K562 (cell line): ENCODE results near the gene LCA5L. TPM values are rescaled to one million over a fixed set of nuclear protein-coding genes. Genes with fewer than 3 reads are reported as not detected.
A peak's percentile ranks its signal among the peaks of the same experiment; 100 is the strongest.

Source experiments
- BRCA1 ChIP-seq, 2 experiments: fragments of 450-650 bp in 1 of 2; sonication (generic) in 1 of 2; formaldehyde crosslinking in 1 of 2; IDR thresholded peaks; 2 replicates each; pipeline versions ENCODE4 v1.5.0 to v1.6.1; 2017 to 2020; ENCODE audit warnings: mild to moderate bottlenecking in 1 of 2, missing genetic modification reagents in 1 of 2
- HDAC8 ChIP-seq: fragments of 450-650 bp; IDR thresholded peaks from 2 replicates; pipeline ENCODE4 v1.6.1; 2016; ENCODE audit warnings: mild to moderate bottlenecking, missing genetic modification characterization, moderate library complexity, missing compliant biosample characterization
- HSF4 ChIP-seq: fragments of 250-450 bp; sonication (Bioruptor Pico); IDR thresholded peaks from 2 replicates; pipeline ENCODE4 v2.1.2; 2022; ENCODE audit warnings: mild to moderate bottlenecking, moderate library complexity, borderline replicate concordance
- MAFK ChIP-seq: IDR thresholded peaks from 2 replicates; pipeline ENCODE4 v1.6.1; 2011; ENCODE audit warnings: low read length, improper control_type of control experiment
- MTA1 ChIP-seq: fragments of 450-650 bp; IDR thresholded peaks from 2 replicates; pipeline ENCODE4 v1.6.1; 2017; ENCODE audit warnings: borderline replicate concordance
- MYBL2 ChIP-seq, 2 experiments: fragments of 450-650 bp in 1 of 2; sonication (generic) in 1 of 2; formaldehyde crosslinking in 1 of 2; IDR thresholded peaks; 2 replicates each; pipeline versions ENCODE4 v1.6.1 to v1.8.1; 2017 to 2022; ENCODE audit warnings: borderline replicate concordance in 1 of 2, inconsistent platforms in 1 of 2, low read depth in 1 of 2, mild to moderate bottlenecking in 1 of 2, missing genetic modification reagents in 1 of 2, moderate library complexity in 1 of 2
- NFE2 ChIP-seq: IDR thresholded peaks from 2 replicates; pipeline ENCODE4 v1.6.1; 2014; ENCODE audit warnings: antibody characterized with exemption, low read depth
- PPARD ChIP-seq: fragments of 250-450 bp; sonication (Bioruptor Pico); IDR thresholded peaks from 2 replicates; pipeline ENCODE4 v1.8.0; 2022; ENCODE audit warnings: inconsistent platforms, mild to moderate bottlenecking, moderate library complexity
- RAD21 ChIP-seq, 2 experiments: fragments of 250-450 bp in 1 of 2; fragments of 450-650 bp in 1 of 2; sonication (Bioruptor Pico) in 1 of 2; formaldehyde crosslinking in 1 of 2; IDR thresholded peaks in 1 of 2; conservative IDR thresholded peaks in 1 of 2; 2 replicates each; pipeline versions ENCODE4 v1.4.0 to v1.8.0; 2020 to 2022; ENCODE audit warnings: mild to moderate bottlenecking in 2 of 2, moderate library complexity in 1 of 2
- SAP30 ChIP-seq: fragments of 200-600 bp; sonication (generic); IDR thresholded peaks from 2 replicates; pipeline ENCODE4 v1.6.1; 2012; ENCODE audit warnings: borderline replicate concordance, low read depth, mild to moderate bottlenecking, moderate library complexity, low read length, control low read depth, inconsistent platforms; ENCODE audit not compliant: insufficient read depth, poor library complexity, severe bottlenecking
- SMARCE1 ChIP-seq: fragments of 450-650 bp; IDR thresholded peaks from 2 replicates; pipeline ENCODE4 v1.7.1; 2016; ENCODE audit warnings: mild to moderate bottlenecking
- TAL1 ChIP-seq: fragments of 450-650 bp; IDR thresholded peaks from 2 replicates; pipeline ENCODE4 v1.6.1; 2016; ENCODE audit warnings: mild to moderate bottlenecking
- TRIM28 ChIP-seq: fragments of 450-650 bp; IDR thresholded peaks from 2 replicates; pipeline ENCODE4 v1.6.1; 2017
- ZKSCAN8 ChIP-seq: fragments of 200-800 bp; sonication (Bioruptor generic); IDR thresholded peaks from 2 replicates; pipeline ENCODE4 v1.6.1; 2016; ENCODE audit warnings: missing genetic modification characterization, missing compliant biosample characterization
- ZNF551 ChIP-seq: fragments of 250-450 bp; sonication (Bioruptor Pico); IDR thresholded peaks from 2 replicates; pipeline ENCODE4 v1.5.0; 2021; ENCODE audit warnings: mild to moderate bottlenecking, moderate library complexity
- ZZZ3 ChIP-seq: fragments of 450-650 bp; IDR thresholded peaks from 2 replicates; pipeline ENCODE4 v1.6.1; 2016; ENCODE audit warnings: antibody characterized with exemption, mild to moderate bottlenecking, moderate library complexity
- polyA plus RNA-seq, 8 experiments: library from polyadenylated mRNA; depleted of rRNA in 4 of 8; stranded (reverse) in 5 of 8; unstranded in 3 of 8; fragments of >200 nt; fragmentation: Nextera tagmentation in 2 of 8; fragmentation: Illumina TruSeq in 1 of 8; extraction: Ambion mirVana in 2 of 8; extraction: Trizol in 1 of 8; gene quantifications; 2 replicates each; pipeline versions ENCODE4 v1.2.1 to v1.2.3, GENCODE V29; 2011 to 2014; ENCODE audit warnings: inconsistent platforms in 1 of 8, missing spikeins in 1 of 8
- total RNA-seq, 7 experiments: library from RNA; depleted of rRNA in 6 of 7; stranded (reverse); fragments of >200 nt in 6 of 7; fragmentation: Illumina TruSeq in 2 of 7; extraction: Trizol in 2 of 7; gene quantifications; 2 replicates each; pipeline versions ENCODE4 v1.2.1 to v1.2.3, GENCODE V29; 2011 to 2021; ENCODE audit warnings: low replicate concordance in 1 of 7
- TF ChIP-seq, protein P1 (sequence below): fragments of 250-450 bp; sonication (Bioruptor Pico); IDR thresholded peaks from 2 replicates; pipeline ENCODE4 v1.4.0; 2020; ENCODE audit warnings: borderline replicate concordance
- TF ChIP-seq, protein P2 (sequence below), 2 experiments: IDR thresholded peaks in 1 of 2; conservative IDR thresholded peaks in 1 of 2; 2 replicates each; pipeline ENCODE4 v1.6.1; 2016; ENCODE audit warnings: low read depth in 2 of 2, mild to moderate bottlenecking in 1 of 2, missing compliant biosample characterization in 1 of 2, missing genetic modification characterization in 1 of 2, moderate library complexity in 1 of 2
- TF ChIP-seq, protein P3 (sequence below): fragments of 250-450 bp; sonication (Bioruptor Pico); IDR thresholded peaks from 2 replicates; pipeline ENCODE4 v1.4.0; 2020
- TF ChIP-seq, protein P4 (sequence below): sonication (generic); formaldehyde crosslinking; IDR thresholded peaks from 2 replicates; pipeline ENCODE4 v1.9.0; 2022; ENCODE audit warnings: mild to moderate bottlenecking, missing genetic modification reagents
- TF ChIP-seq, protein P5 (sequence below): fragments of 450-650 bp; IDR thresholded peaks from 2 replicates; pipeline ENCODE4 v1.6.1; 2016

Gene LCA5L
- total and polyA plus RNA-seq, 9 of the 15 experiments (the other 6 are each of a cell fraction or from before 2014, with no cell fraction given): 1.8 to 4.9 (median 3.8) TPM

DNA sequence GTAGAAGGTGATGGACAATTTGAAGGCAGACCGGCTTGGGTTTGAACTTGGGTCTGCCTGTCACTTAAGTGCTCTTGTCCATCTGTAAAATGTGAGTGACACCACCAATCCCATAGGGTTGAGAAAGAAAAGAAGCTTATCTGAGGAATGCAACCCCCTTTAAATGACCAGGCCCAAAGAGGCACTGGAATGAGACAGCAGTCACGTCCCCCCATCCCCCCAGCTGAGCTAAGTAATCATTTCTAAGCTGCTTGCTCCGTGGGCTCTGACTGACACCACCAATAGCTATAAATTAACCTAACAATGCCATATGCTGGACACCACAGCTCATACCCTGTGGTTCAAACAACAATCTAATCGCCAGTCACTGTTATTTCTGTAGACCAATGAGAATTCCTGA, 15.1 kb downstream of the LCA5L start (continued):
- TF ChIP-seq RAD21 (CRISPR knock-in tag; conservative IDR thresholded peaks at IDR 0.05 in 1 of 2, IDR thresholded peaks at IDR 0.05 in 1 of 2) (no peak), MTA1 (no peak), ZZZ3 (no peak), NFE2 (peak; percentile 83), ZKSCAN8 (CRISPR knock-in tag) (no peak), MYBL2 (IDR thresholded peaks at IDR 0.05; ENCODE audit: low read depth) (no peak), MYBL2 (CRISPR knock-in tag; IDR thresholded peaks at IDR 0.05; ENCODE audit: borderline replicate concordance) (no peak), SMARCE1 (peak; percentile 62; the same call in 1 of the 2 replicates), HDAC8 (tag) (no peak), TAL1 (peak; percentile 68; the same call in 1 of the 2 replicates), TRIM28 (peak; percentile 53; the same call in 1 of the 2 replicates), MAFK (peak; percentile 46; the same call in 1 of the 2 replicates), PPARD (no peak), SAP30 (no peak), BRCA1 (IDR thresholded peaks at IDR 0.05) (no peak), BRCA1 (CRISPR knock-in tag; IDR thresholded peaks at IDR 0.05) (no peak), HSF4 (no peak), ZNF551 (no peak)
- TF ChIP-seq, protein P1, sequence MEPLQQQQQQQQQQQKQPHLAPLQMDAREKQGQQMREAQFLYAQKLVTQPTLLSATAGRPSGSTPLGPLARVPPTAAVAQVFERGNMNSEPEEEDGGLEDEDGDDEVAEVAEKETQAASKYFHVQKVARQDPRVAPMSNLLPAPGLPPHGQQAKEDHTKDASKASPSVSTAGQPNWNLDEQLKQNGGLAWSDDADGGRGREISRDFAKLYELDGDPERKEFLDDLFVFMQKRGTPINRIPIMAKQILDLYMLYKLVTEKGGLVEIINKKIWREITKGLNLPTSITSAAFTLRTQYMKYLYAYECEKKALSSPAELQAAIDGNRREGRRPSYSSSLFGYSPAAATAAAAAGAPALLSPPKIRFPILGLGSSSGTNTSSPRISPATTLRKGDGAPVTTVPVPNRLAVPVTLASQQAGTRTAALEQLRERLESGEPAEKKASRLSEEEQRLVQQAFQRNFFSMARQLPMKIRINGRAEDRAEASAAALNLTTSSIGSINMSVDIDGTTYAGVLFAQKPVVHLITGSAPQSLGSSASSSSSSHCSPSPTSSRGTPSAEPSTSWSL (CRISPR knock-in tag): no peak
- TF ChIP-seq, protein P2, sequence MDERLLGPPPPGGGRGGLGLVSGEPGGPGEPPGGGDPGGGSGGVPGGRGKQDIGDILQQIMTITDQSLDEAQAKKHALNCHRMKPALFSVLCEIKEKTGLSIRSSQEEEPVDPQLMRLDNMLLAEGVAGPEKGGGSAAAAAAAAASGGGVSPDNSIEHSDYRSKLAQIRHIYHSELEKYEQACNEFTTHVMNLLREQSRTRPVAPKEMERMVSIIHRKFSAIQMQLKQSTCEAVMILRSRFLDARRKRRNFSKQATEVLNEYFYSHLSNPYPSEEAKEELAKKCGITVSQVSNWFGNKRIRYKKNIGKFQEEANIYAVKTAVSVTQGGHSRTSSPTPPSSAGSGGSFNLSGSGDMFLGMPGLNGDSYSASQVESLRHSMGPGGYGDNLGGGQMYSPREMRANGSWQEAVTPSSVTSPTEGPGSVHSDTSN (CRISPR knock-in tag; IDR thresholded peaks at IDR 0.05; ENCODE audit: low read depth): no peak; the same call in 1 of the 2 replicates
- TF ChIP-seq, protein P2 (tag; conservative IDR thresholded peaks at IDR 0.05; ENCODE audit: low read depth): peak; percentile 96
- TF ChIP-seq, protein P3, sequence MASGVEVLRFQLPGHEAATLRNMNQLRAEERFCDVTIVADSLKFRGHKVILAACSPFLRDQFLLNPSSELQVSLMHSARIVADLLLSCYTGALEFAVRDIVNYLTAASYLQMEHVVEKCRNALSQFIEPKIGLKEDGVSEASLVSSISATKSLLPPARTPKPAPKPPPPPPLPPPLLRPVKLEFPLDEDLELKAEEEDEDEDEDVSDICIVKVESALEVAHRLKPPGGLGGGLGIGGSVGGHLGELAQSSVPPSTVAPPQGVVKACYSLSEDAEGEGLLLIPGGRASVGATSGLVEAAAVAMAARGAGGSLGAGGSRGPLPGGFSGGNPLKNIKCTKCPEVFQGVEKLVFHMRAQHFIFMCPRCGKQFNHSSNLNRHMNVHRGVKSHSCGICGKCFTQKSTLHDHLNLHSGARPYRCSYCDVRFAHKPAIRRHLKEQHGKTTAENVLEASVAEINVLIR (CRISPR knock-in tag): no peak
- TF ChIP-seq, protein P4, sequence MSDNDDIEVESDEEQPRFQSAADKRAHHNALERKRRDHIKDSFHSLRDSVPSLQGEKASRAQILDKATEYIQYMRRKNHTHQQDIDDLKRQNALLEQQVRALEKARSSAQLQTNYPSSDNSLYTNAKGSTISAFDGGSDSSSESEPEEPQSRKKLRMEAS (CRISPR knock-in tag): no peak
- TF ChIP-seq, protein P5, sequence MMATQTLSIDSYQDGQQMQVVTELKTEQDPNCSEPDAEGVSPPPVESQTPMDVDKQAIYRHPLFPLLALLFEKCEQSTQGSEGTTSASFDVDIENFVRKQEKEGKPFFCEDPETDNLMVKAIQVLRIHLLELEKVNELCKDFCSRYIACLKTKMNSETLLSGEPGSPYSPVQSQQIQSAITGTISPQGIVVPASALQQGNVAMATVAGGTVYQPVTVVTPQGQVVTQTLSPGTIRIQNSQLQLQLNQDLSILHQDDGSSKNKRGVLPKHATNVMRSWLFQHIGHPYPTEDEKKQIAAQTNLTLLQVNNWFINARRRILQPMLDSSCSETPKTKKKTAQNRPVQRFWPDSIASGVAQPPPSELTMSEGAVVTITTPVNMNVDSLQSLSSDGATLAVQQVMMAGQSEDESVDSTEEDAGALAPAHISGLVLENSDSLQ: peak; percentile 97
